GM12892 (cell line): ENCODE data around the gene SHC3.

ENCODE experiments used
- POLR2A ChIP-seq: IDR thresholded peaks from 2 replicates; pipeline ENCODE4 v1.6.1; 2011; ENCODE audit warnings: low read depth, low read length, control low read depth
- POLR2AphosphoS5 ChIP-seq: IDR thresholded peaks from 2 replicates; pipeline ENCODE4 v1.6.1; 2011; ENCODE audit warnings: low read depth, low read length, control low read depth

- TF ChIP-seq POLR2A, result no peak
- TF ChIP-seq POLR2AphosphoS5, result no peak
These were observed 34.8 kb upstream of the SHC3 start for GRCh38 chr9:89213396-89213880.
